ENCODE results near the gene AKAIN1.

- TF ChIP-seq CTCF (IDR thresholded peaks at IDR 0.05; ENCODE audit: low read length) (no peak), EZH2 (optimal IDR thresholded peaks at IDR 0.05; ENCODE audit: low read depth, low read length) (no peak)
Measured at GRCh38 chr18:5238371-5238976, 41.4 kb upstream of the AKAIN1 start.
